Fibroblast of skin of right quadriceps (primary cell): ENCODE results near the gene HSPB9.
"Not testable (repeated sequence)": the region's sequence is repeated elsewhere in the genome, so short reads cannot be mapped to it uniquely, and the experiment has no call there.

Experiments
- DNase-seq: peaks from one replicate; pipeline ENCODE4 v3.0.0-alpha.2; 2013

HSPB9 gene

DNA sequence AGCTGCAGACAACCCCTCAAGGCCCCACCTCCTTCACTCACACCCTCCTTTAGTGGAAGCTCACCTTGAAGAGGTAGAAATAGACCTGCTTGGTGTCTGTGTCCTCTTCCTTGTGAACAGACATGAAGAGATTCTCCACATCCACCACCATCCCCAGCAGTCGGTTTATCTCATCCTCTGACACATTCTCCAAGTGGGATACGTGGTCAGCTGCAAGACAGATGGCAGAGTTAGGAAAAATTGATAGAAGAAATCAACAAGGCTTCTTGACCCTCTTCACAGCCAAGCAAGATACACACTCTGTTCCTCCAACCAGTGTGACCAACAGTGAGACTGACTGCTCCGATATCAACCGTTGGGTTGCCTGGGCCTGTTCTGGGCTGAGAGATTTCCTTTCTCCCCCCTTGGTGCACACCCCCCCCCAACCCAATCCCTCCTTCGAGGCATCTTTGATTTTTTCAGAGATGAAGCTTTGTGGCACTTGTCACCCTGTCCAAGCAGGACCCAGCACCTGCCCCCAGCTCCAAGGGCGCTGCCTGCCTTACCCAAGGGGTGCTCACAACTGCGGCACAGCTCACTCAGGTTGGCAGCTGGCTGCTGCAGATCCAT, 2.3 kb upstream of the HSPB9 start:
- no peak for DNase-seq

DNA sequence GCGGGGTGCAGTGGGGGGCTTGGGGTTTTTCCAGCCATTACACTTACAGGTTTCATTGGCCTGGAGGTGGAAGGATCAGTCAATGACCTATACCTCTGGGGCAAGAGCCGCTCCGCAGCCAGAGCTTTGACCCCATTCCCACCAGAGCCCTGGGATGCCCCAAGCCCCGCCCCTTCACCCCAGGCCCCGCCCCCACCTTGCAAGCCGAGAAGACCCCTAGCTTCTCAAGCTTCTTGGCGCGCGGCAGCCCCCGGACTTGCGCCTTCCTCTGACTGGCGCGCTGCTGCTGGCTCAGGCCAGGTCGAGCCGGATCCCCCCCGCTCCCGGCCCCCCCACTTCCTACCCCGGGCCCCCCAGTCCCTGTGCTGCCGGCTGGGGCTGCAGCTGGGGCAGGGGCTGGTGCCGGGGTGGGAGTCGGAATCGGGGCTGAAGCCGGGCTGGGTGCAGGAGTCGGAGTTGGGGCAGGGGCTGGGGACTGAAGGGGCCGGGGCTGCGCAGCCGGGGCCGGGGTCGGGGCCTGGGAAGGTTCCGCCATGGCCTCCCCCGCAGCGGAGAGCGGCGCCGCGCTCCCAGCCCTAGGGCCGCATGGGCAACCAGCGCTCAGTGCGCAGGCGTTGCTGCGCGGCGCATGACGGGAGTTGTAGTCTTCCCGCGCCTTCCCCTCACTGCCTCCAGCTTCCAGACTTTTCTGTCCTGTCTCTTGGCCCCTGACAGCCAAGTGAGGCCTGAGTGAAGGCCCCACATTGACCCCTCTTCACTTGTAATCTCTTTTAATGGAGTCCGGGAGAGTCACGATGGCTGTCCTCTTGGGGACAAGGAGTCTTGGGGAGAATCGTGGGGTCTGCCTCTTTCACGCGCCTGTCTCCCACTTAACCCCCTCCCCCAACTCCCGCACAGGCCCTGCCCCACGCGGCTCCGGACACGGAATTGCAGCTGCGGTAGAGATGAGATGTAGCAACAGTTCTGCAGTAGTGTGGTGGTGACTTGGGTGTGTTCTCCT, 1.5 kb upstream of the HSPB9 start, which contains the start of gene KAT2A:
TSS of gene KAT2A (minus strand) at position 598 of the 1,000 bp plus-strand sequence. CDS start at position 535, 63 bp downstream.
- peak; percentile 76 for DNase-seq

DNA sequence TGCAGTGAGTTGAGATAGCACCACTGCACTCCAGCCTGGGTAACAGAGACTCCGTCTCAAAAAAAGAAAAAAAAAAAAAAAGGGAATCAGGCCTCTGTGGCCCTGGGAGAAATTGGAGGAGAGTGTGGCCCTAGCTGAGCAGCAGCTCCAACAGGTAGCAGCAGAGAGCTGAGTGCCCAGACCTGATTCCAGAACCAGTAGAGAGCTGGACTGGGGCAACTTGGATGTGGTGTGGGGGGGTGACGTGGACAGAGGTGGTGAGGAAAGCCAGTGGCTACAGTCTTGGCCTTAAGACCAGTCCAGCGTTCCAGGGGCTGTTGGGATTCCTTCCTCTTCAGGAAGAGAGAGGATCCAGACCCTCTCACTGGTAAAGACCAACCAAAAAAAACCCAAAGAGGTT, 1.7 kb downstream of the HSPB9 start:
- DNase-seq = no peak

- no peak for DNase-seq
Observed at GRCh38 chr17:42125565-42125964, 3.0 kb downstream of the HSPB9 start.

DNA sequence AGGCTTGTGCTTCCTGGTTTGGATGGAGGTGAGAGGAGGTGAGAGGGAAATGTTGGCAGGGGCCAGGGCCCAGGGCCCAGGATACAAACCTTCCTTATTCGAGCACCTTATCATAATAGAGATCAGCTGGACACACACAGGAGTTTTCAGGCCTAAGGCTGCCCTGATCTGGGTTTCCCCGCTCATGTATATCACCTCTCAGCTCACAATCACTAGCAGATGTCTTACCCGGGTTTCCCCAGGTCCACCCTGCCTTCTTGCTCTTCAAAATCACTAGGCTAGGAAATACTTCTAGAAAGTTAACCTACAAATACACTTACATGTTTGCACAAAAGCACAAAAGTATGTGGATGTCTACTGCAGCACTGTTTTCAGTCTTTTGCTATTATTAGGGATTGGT, 4.2 kb downstream of the HSPB9 start:
- DNase-seq = no peak

DNA sequence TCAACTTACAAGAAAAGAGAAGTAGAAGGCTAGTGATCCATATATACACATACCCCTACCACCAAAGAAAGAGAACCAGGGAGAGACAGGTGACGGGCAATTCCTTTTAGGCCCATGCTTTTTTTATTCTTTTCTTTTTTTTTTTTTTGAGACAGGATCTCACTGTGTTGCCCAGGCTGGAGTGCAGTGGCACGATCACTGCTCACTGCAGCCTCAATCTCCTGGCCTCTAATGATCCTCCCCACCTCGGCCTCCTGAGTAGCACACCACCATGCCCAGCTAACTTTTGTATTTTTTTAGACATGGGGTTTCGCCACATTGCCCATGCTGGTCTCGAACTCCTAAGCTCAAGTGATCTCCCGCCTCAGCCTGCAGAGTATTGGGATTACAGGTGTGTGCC, 4.8 kb downstream of the HSPB9 start:
- no peak for DNase-seq

GRCh38 chr17:42129109-42129837, 6.7 kb downstream of the HSPB9 start:
- no peak for DNase-seq

- no peak for DNase-seq
Observed at GRCh38 chr17:42130310-42130936, 7.8 kb downstream of the HSPB9 start.

GRCh38 chr17:42131232-42131631, 8.6 kb downstream of the HSPB9 start:
- no peak for DNase-seq

GRCh38 chr17:42131981-42132432, 9.4 kb downstream of the HSPB9 start:
- no peak for DNase-seq

DNA sequence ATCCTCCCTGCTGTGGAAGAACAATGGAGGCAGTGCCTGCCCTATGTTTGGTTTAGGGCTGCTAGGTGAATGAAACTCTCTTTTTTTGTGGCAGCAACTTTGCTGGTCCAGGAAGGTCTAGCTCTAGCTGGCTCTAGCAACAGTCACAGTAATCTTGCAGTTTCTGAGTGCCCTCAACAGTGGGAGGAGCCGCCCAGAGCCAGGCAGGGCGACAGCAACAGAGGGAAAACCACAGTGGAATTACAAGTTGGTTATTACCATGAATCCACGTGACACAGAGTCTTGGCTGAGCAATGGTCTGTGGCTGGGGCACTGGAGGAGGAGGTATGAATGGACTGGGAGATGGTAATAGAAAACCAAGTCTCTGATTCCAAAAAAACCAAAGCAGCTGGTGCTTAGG, 10.3 kb downstream of the HSPB9 start:
- peak; percentile 74 for DNase-seq

DNA sequence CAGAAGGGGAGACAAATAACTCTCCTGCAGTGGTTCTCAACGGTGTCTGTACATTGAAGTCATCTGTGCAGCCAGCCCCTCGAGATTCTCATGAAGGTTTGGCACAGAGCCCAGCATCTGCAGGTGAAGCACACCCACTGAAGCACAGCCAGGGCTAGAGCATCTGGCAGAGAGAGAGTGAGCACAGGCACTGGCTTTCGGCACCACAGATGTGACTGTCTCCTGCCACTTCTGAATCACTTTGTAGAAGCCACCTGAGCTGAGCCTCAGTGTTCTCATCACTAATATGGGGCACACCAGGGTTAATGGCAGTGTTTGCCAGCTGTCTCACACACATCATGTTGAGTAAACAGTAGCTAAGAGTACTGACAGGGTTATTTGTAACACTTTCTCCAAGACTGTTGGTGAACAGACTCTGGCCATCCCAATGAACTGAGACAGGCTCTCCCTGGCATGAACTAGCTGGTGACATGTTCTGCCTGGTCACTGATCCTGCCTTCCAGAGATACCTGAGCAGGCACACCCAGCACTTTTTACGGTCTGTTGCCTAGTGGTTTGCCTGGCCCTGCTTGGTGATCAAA, 10.9 kb downstream of the HSPB9 start:
- DNase-seq = no peak

DNA sequence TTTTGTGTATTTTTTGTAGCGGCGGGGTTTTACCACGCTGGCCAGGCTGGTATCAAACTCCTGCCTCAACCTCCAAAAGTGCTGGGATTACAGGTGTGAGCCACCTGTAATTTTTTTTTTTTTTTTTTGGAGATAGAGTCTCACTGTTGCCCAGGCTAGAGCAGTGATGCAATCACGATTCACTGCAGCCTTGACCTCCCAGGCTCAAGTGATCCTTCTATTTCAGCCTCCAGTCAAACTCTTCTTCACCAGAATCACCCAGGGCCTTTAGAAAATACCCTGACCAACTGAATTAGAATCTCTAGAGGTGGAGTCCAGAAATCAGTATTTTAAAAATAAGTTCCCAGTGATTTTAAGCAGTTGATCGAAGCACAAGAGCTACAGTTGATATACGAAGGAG, 12.5 kb downstream of the HSPB9 start:
- no peak for DNase-seq

DNA sequence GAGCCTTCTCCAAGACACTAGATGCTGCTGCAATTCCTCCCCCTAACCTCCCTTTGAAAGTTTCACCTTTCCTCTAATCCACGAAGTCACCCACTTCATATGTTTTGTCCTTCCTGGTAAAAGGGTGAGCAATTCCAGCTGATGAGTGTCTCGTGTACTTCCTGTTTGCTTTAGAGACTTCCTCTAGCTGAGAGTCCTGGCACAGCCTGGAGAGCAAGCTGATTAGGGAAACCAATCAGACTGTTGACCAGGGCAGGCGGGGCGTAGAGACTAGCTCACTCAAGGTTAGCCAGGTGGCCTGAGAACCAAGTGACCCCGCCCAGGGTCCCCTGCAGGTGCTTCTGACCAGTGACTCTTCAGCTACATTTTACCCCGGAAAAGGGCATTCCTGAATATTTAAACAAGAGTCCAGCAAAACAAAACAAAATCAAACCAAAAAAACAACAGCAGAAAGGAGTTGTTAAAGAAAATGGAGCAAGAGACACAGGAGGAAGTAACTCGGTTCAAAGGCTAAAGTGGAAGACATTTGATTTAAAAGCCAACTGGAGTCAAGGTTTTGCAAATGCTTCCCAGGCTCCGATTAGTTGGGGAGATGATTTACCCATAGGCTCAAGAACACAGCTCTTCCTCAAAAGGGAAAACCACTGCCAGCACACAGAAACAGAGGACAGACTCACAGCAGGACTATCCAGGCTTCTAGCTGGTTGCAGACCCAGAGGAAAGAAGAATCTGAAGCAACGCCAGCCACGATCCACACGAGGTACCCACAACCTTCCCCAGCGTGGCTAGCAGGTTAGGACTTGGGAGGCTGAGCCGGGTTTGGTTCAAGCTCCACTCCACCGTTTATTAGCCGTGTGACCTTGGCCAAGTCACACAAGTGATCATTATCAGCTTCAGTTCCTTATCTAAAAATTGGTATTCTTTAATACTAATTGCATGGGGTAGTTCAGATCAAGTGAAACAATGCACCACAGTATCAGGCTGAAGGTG, 13.4 kb downstream of the HSPB9 start:
- peak; percentile 44 for DNase-seq

DNA sequence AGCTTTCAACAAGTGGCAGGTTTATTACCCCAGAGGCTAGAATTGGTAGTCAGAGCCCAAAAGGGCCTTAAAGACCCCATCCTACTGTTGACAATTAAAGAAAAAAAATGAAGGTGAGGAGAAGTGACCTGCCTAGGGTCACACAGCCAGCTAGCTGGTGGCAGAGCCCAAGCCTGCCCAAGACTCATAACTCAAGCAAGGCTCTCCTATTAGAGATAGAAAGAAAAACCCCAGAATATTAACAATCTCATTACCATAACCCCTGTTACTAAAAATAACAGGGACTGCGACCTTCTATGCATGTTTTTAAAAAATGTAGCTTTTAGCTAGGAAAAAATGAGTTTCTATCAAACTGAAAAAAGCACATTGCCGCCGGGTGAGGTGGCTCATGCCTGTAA, 14.0 kb downstream of the HSPB9 start:
- no peak for DNase-seq

DNA sequence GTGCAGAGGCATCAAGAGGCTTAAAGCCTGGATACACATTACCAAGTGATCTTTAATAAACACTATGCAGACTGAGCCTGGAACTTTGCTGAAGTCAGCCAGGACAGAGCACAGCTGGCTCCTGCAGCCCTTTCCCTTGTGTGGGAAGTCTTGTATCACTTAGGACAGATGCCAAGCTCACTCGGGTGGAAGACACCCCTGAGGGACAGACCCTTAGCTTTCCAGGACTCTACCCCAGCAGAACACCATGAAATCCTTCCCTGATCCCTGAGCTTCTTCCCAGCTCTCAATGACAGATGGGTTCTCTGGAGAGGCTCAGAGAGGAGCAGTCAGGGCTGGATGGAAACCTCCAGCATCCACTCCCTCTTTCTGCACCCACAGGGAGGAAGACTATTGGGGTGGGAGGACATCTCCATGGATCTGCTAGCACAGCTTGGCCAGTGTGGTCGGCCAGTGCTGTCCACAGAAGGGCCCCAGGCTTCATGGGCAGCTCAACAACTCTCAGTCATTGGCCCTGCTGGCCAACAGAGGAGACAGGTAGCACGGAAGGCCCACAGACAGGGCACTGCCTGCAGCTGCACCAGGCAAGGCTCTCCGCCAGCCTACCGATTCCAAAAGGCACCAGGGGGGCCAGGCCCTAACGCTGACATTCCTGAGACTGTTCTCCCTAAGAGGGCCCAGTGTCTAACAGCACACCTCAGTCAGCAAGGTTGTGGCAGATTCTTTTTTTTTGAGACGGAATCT, 16.3 kb downstream of the HSPB9 start:
- no peak for DNase-seq

DNA sequence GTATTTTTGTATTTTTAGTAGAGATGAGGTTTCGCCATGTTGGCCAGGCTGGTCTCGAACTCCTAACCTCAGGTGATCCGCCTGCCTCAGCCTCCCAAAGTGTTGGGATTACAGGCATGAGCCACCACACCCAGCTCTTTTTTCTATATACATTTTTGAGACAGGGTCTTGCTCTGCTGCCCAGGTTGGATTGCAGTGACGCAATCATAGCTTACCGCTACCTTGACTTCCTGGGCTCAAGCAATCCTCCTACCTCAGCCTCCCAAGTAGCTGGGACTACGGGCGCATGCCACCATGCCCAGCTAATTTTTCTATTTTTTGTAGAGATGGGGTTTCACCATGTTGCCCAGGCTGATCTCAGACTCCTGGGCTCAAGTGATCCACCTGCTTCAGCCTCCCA, 18.1 kb downstream of the HSPB9 start:
- DNase-seq = not testable (repeated sequence)

- DNase-seq = no peak
Observed at GRCh38 chr17:42141382-42141781, 18.8 kb downstream of the HSPB9 start.

DNA sequence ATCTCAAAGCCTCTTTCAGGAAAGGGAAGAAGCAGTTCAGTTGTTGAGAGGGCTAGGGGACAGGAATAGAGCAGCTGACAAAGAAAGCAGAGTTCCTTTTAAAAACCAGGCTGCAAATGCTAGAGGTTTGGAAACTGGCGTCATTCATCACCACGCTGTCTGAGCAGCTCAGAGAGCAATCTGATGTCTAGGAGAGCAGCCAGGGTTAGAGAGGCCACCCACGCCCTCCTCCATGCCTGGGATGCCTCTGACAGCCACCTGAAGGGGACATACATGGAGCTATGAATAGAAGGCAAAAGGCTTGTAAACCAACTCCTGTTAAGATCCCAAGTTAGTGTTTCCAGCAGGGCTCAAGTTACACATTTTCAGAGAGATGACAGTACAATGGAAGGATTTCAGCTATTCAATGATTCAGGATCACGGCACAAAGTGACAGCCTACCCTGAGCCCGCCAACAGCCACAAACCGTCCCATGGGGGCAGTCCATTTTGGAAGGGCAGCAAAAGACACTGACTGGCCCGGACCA, 19.8 kb downstream of the HSPB9 start:
- peak; percentile 87 for DNase-seq

DNA sequence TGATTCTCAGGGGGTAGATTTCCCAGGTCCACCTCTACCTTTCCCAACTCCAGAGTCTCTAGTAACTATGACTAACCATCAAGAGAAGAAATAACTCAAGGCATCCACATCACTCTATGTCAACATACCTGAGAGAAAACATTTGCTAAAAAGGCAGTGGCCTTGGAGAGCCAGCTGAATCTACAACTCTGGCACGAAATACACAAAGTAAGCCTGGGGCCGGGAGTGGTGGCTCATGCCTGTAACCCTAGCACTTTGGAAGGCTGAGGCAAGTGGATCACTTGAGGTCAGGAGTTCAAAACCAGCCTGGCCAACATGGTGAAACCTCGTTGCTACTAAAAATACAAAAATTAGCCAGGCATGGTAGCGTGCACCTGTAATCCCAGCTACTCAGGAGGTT, 20.5 kb downstream of the HSPB9 start:
- DNase-seq = not testable (repeated sequence)
